Cardiac septum (tissue), 1 donor: ENCODE data around the gene GINS3. TPM values are rescaled to one million over a fixed set of nuclear protein-coding genes. Genes with fewer than 3 reads are reported as not detected.

Experiments used
- DNase-seq: peaks from one replicate; pipeline ENCODE4 v3.0.0-alpha.2; 2020; ENCODE audit warnings: low spot score
- intact Hi-C: fragments of 100-400 bp; cut with DNase I; formaldehyde crosslinking; loops from one replicate; pipeline ENCODE4 v1.14.0; 2022
- total RNA-seq: library from RNA; stranded (reverse); fragmentation: NEBNext Ultra II Directional; extraction: Animal tissue kit (Norgen Biotek cat#: 25700); gene quantifications from one replicate; pipeline ENCODE4 v1.2.1, GENCODE V29; 2021
- donor health status: DM: no; HTN: no; CAD: no.

GINS3 gene
- total RNA-seq, 1 donor from 2014 or later: 4.7 TPM

- DNase-seq: no peak
- intact Hi-C loops: loop anchor here (2.0 kb wide), 1 partner anchor 45 kb away; no protein-coding TSS in a partner anchor
Measured at GRCh38 chr16:58419241-58419990, 27.1 kb downstream of the GINS3 start.

GRCh38 chr16:58421059-58421458, 28.8 kb downstream of the GINS3 start:
- intact Hi-C loops: no loop called here
- no peak for DNase-seq

- intact Hi-C loops: no loop called here
- DNase-seq: no peak
Measured at GRCh38 chr16:58421529-58421928, 29.3 kb downstream of the GINS3 start.

- no peak for DNase-seq
Measured at GRCh38 chr16:58422809-58423208, 30.5 kb downstream of the GINS3 start.

GRCh38 chr16:58425245-58425644, 33.0 kb downstream of the GINS3 start:
- no peak for DNase-seq
- intact Hi-C loops: no loop called here

More at GRCh38 chr16:58422809-58423208, 30.5 kb downstream of the GINS3 start:
- intact Hi-C loops: no loop called here

- DNase-seq: no peak
- intact Hi-C loops: no loop called here
Measured at GRCh38 chr16:58425756-58426494, 33.7 kb downstream of the GINS3 start.

GRCh38 chr16:58426966-58427365, 34.7 kb downstream of the GINS3 start:
- intact Hi-C loops: no loop called here
- no peak for DNase-seq

GRCh38 chr16:58428621-58429542, 36.6 kb downstream of the GINS3 start:
- DNase-seq: no peak
- intact Hi-C loops: no loop called here

- intact Hi-C loops: no loop called here
- DNase-seq: no peak
Measured at GRCh38 chr16:58430718-58431117, 38.4 kb downstream of the GINS3 start.

GRCh38 chr16:58433569-58433951, 41.3 kb downstream of the GINS3 start:
- no peak for DNase-seq
- intact Hi-C loops: no loop called here

GRCh38 chr16:58435779-58436178, 43.5 kb downstream of the GINS3 start:
- intact Hi-C loops: no loop called here

GRCh38 chr16:58440131-58440530, 47.9 kb downstream of the GINS3 start:
- no peak for DNase-seq
- intact Hi-C loops: no loop called here

More at GRCh38 chr16:58435779-58436178, 43.5 kb downstream of the GINS3 start:
- DNase-seq: no peak

GRCh38 chr16:58442547-58442946, 50.3 kb downstream of the GINS3 start:
- DNase-seq: no peak
- intact Hi-C loops: no loop called here

GRCh38 chr16:58443783-58444182, 51.5 kb downstream of the GINS3 start:
- intact Hi-C loops: no loop called here
- no peak for DNase-seq

GRCh38 chr16:58444265-58444664, 52.0 kb downstream of the GINS3 start:
- intact Hi-C loops: no loop called here
- no peak for DNase-seq

GRCh38 chr16:58448890-58449289, 56.6 kb downstream of the GINS3 start:
- DNase-seq: no peak
- intact Hi-C loops: no loop called here

- intact Hi-C loops: no loop called here
Measured at GRCh38 chr16:58449306-58449705, 57.0 kb downstream of the GINS3 start.

GRCh38 chr16:58449768-58450167, 57.5 kb downstream of the GINS3 start:
- no peak for DNase-seq
- intact Hi-C loops: no loop called here

More at GRCh38 chr16:58449306-58449705, 57.0 kb downstream of the GINS3 start:
- no peak for DNase-seq

- intact Hi-C loops: no loop called here
- no peak for DNase-seq
Measured at GRCh38 chr16:58450590-58450989, 58.3 kb downstream of the GINS3 start.

- no peak for DNase-seq
Measured at GRCh38 chr16:58451265-58451689, 59.0 kb downstream of the GINS3 start.

More at GRCh38 chr16:58451265-58451689, 59.0 kb downstream of the GINS3 start:
- intact Hi-C loops: no loop called here
